Measurements from ENCODE around the gene LTA4H. TPM values are rescaled to one million over a fixed set of nuclear protein-coding genes. Genes with fewer than 3 reads are reported as not detected.

LTA4H gene
- polyA plus RNA-seq, 1 donor: 66.0 TPM

DNA sequence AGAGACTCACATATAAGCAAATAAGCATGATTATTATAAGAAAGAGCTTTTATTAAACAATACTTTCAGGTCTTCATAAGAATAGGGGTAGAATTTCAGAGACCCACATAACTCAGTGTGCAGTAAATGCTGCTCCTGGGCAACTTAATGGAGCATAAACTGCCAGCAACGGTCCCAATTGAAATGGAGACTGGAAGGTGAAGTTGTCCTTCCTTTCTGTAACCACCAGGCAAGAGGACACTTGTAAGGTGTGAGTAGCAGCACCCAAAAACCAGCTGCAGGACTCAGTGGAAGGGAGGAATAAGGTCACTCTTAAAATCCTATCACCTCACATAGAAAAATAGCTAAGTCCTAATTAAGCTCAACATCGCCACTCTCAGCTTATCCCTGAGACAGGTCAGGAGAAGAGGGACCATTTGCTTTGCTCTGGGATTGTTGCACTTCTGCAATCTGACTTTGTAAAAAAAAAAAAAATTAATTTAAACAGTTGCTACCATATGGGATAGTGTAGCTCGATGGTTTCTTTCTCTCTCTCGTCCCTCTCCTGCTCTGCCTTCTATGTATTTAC is 22.7 kb upstream of the LTA4H start:
- no peak for DNase-seq

DNA sequence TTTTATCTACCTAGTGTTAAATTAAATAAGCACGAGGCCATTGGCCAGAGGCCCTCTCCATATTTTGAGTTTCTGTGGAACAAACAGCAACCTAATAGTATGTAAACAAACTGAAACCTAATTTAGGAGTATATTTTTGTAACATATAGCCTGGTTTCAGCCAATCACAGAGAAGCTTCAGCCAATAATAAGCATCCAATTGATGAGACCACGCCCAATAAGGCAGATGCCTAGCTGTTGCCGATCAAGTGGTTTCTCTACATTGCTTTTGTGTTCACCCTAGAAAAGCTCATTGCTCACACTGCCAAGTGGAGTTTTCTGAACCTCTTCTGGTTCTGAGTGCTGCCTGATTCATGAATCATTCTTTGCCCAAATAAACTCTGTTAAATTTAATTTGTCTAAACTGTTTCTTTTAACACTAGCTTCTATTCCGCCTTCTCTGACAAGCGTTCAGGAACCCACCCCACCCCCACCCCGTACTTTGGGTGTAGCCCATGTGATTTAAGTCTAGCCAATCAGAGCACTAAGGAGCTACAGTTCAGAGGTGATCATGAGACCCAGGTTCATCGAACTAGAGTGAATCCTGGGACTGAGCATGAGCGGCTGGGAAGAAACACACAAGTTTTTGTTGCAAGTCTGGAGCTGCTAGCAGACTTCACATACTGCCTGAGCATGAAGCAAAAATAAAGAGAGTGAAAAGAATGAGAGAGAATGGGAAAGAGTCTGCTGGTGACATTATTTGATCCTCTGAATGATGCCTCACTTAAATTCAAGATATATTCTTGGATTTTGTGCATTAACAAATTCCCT is 21.5 kb upstream of the LTA4H start:
- no peak for DNase-seq

DNA sequence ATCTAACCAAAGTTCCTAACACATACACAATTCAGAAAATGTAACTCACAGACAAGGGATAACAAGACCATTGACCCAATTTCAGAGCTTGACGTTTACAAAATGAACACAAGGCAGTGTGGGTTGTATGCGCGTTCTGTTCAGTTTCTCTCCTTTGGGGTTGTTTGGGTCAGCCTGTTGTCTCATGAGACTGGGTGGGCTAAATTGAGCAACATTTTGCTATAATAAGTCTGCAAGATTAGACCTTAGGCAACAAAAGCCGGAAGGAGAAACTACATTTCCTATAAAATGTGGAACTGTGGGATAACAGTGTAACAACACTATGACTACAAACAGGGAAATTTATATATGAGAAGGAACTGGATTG is 18.8 kb upstream of the LTA4H start:
- no peak for DNase-seq

- no peak for DNase-seq
Measured at GRCh38 chr12:96053476-96054243, 18.3 kb upstream of the LTA4H start.

DNA sequence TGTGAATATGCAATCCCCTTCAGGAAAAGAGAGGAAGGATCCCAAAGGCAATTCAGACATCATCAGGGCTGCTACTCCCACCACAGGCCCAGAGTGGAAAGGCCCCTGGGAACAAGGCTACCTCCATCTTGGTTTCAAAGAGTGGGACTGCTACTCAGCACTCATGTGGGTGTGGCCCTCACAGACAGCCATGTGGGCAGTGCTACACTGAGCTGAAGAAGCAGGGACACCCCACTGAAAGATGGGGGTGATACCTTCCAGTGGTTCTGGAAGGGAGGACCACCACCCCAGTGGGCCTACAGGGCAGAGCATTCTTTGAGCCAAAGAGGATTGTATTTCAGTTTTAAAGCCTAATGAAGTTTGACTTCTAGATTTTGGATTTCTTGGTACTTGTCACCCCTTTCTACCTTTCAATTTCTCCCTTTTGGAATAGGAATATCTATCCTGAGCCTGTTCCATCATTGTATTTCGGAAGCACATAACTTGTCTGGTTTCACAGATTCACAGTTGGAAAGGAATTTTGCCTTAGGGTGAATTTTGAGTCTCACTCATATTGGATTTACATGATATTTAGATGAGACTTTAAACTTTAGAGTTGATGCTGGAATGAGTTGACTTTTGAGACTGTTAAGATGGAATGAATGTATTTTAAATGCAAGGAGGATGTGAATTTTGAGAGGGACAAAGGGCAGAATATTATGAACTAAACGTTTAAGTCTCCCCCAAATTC is 16.5 kb upstream of the LTA4H start:
- DNase-seq: no peak

GRCh38 chr12:96050139-96050538 is 14.8 kb upstream of the LTA4H start:
- DNase-seq: no peak

DNA sequence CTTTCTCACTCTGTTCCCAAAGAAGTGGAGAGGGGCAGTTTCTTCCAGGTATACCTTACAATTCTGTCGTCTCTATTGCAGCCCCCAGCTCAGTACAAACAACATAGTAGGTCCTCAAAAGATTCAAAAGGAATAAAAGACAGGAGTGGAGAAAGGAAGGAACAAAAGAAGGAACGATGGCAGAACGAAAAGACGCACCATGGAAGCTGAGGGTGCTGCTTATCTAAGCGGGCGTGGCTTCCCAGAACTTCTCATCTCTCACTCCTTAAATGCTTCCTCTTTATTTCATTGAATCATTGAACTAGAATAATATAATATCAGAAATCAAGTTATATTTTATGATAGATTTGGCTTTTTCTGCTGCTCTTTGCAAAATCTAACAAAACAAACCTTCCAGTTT is 13.7 kb upstream of the LTA4H start:
- no peak for DNase-seq

GRCh38 chr12:96048393-96048969 is 13.1 kb upstream of the LTA4H start:
- DNase-seq: no peak

GRCh38 chr12:96047229-96048211 is 12.1 kb upstream of the LTA4H start:
- DNase-seq: no peak

DNA sequence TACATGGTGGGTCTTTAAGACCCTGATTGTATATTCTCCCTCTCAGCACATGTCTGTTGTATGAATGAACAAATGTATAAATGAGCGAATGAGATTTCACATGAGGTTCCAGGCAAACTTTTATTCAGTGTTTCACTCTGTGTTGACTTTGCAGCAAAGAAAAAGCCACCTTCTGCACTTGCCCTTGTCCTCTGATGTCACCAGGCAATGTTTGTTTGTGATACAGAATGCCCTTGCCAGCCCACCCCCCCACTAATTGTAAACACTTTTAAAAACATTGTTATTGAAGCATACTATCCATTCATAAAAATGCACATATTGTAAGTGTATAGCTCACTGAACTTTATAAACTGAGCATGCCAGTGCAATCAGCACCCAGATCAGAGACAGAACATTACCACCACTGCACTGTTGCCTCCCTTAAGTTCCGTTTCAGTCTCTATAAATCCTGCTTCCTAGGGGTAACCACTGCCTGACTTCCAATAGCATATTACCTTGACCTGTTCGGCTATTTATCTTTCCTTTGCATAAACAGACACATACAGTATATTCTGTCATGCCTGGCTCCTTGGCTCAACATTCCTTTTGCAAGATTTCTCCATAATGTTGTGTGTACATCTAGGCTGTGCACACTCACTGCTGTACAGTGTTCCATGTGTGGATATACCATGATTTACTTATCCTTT is 11.3 kb upstream of the LTA4H start:
- no peak for DNase-seq

- DNase-seq: no peak
Measured at GRCh38 chr12:96045566-96045965, 10.2 kb upstream of the LTA4H start.

DNA sequence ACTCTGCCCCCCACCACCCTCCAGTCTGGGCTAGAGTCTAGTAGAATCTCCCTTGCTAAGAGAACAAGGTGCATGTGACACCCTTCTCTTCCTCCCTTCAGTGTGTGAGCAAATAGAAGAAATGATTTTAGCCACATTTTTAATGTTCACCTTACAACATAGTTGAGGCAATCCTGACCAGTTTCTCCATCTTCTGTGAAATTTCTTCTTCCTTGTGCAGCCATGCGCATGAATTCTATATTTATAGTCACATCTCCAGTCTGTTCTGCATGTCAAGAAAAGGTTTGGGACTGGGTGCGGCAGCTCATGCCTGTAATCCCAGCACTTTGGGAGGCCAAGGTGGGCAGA is 9.5 kb upstream of the LTA4H start:
- DNase-seq: no peak

DNA sequence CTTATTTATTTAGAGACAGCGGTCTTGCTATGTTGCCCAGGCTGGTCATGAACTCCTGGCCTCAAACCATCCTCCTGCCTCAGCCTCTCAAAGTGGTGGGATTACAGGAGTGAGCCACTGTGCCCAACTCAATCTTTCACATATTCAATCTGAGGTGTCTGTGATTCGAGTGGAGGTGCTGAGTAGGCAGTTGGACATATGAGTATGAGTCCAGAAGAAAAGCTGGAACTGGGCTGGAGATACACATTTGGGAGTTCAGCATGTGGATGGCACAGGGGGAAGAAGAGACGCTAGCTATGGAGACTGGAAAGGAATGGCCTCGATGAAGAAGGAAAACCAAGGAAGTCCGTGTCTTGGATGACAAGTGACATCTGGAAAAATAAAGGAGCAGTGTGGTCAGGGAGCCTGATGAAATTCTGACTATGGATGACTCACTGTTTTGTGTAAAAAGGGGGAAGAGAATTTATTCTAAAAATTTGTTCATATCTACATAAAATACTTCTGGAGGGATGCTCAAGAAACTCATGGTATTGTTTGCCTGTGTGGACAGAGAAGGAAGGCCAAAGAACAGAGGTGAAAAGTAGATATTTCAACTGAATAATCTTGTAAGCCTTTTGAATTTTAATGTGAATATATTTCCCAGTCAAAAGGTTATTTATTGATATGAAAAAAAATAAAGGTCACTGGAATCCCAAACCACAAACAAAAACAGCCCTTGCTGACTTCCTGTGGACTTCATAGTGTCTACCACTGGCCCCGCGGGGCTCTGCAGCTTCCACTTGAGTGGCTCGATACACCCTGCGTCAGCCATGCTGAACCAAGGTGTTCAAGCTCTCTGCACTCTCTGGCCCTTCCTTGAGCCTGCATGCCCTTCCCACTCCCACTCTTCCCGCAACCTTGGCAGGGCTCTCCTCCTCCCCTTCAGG is 8.9 kb upstream of the LTA4H start:
- no peak for DNase-seq

GRCh38 chr12:96041181-96041580 is 5.8 kb upstream of the LTA4H start:
- DNase-seq: no peak

GRCh38 chr12:96040305-96041133 is 5.1 kb upstream of the LTA4H start:
- DNase-seq: no peak

GRCh38 chr12:96039516-96039915 is 4.1 kb upstream of the LTA4H start:
- no peak for DNase-seq

GRCh38 chr12:96036765-96037455 is 1.5 kb upstream of the LTA4H start:
- no peak for DNase-seq

GRCh38 chr12:96034621-96035282 is 635 bp downstream of the LTA4H start:
- DNase-seq: peak; percentile 28

Data from hindlimb muscle (tissue), 1 donor.